A172 (cell line): ENCODE results near the gene VSIG10. TPM values are rescaled to one million over a fixed set of nuclear protein-coding genes. Genes with fewer than 3 reads are reported as not detected.

Source experiments
- DNase-seq: peaks from one replicate; pipeline ENCODE4 v3.0.0-alpha.2; 2015; ENCODE audit warnings: low spot score
- total RNA-seq: library from RNA; depleted of rRNA; stranded (reverse); fragments of >200 nt; shearing (Covaris generic); gene quantifications from 2 replicates; pipeline ENCODE4 v1.2.3, GENCODE V29; 2014

The VSIG10 gene
- total RNA-seq, 1 experiment from 2014 or later = 14.8 TPM

- DNase-seq = peak; percentile 14
Observed at GRCh38 chr12:118060301-118061010, 43.4 kb downstream of the VSIG10 start.

- no peak for DNase-seq
Observed at GRCh38 chr12:118059341-118060191, 44.2 kb downstream of the VSIG10 start.

DNA sequence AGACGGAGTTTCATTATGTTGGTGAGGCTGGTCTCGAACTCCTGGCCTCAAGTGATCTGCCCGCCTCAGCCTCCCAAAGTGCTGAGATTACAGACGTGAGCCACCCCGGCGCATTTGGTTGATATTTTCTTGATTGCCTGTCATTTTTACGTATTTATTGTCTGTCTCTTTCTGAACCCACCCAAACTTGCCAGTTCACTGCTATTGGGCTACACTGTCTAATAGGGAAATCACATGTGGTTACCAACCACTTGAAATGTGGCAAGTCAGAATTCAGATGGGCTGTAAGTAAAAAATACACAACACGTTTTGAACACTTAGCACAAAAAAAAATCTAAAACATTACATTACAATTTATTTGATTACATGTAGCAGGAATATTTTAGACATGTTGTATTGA is 44.9 kb downstream of the VSIG10 start:
- no peak for DNase-seq

- no peak for DNase-seq
Observed at GRCh38 chr12:118058227-118058626, 45.6 kb downstream of the VSIG10 start.

DNA sequence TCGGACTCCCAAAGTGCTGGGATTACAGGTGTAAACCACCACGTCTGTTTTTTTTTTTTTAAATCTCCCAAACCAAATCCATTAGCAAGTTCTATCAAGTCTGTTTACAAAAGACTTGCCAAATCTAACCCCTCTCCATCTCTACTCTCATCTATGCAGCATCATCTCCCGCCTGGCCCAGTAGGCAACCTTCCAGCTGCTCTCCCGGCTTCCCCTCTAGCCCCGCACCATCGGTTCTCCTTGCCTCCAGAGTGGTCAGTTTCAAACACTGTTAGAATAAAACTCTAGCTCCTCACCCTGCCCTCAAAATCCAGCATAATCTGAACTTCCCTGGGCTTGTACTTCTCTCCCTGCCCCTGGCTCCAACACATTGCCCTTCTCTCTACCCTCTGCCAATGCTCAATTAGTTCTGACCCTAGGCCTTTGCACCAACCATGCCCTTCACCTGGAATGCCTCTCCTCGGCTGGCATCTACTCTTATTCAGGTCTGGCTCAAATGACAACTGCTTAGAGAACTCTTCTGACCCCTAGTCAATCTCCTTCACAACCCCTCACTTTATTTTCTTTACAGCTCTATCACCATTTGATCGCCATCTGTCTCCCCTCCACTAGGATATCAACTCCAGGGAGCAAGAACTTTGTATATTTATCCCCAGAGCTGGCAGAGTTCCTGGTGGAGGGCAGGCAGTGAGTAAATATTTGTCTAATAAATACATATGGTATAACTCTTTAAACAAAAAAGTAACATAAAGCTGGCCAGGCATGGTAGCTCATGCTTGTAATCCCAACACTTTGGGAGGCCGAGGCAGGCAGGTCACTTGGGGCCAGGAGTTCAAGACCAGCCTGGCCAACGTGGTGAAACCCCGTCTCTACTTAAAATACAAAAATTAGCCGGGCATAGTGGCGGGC is 47.7 kb downstream of the VSIG10 start:
- no peak for DNase-seq

DNA sequence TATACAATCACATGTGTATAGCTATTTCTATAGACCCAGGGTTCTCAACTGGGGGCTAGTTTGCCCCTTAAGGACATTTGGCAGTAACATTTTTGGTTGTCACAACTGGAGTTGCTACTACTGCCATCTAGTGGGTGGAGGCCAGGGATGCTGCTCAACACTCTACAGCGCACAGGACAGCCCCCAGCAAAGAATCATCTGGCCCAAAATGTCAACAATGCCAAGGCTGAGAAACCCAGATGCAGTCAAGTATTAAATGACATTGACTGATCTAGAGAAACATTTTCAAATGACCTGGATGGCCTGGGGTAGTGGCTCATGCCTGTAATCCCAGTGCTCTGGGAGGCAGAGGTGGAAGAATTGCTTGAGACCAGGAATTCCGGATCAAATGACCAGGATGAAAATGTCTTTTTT is 48.7 kb downstream of the VSIG10 start:
- DNase-seq = peak; percentile 51

- no peak for DNase-seq
Observed at GRCh38 chr12:118053071-118053985, 50.5 kb downstream of the VSIG10 start.

DNA sequence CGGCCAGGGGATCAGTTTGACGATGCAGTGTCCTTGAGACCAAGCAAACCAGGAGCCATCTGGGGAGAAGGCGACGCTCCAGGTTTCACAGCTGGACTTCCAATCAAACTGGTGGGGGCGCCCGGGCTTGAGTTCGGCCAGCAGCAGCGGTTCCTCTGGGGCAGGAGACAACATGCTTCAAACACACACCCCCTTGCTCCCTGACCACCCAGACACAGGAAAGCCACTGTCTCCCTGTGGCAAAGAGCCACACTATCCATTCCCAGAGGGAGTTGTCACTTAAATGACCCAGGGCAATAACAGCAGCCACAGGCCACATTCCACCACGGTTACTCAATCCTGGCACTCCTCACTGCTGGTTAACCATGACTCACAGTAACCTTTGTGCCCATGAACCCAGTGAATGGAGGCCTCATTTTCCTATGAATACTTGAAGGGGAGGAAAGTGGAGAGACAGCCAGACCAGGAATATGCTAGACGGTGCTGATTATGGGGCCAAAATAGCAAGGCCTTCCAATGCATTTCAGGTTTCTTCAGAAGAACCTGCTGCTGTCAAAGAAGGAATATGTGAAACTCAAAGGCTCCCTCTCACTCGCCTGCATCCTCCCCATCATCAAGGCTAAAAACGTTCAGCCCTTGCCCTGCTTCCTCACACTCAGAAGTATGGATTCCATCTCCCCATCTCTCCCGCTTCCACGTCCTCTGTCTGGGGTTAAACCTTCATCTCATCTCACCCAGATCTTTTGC is 51.3 kb downstream of the VSIG10 start:
- DNase-seq = peak; percentile 99

DNA sequence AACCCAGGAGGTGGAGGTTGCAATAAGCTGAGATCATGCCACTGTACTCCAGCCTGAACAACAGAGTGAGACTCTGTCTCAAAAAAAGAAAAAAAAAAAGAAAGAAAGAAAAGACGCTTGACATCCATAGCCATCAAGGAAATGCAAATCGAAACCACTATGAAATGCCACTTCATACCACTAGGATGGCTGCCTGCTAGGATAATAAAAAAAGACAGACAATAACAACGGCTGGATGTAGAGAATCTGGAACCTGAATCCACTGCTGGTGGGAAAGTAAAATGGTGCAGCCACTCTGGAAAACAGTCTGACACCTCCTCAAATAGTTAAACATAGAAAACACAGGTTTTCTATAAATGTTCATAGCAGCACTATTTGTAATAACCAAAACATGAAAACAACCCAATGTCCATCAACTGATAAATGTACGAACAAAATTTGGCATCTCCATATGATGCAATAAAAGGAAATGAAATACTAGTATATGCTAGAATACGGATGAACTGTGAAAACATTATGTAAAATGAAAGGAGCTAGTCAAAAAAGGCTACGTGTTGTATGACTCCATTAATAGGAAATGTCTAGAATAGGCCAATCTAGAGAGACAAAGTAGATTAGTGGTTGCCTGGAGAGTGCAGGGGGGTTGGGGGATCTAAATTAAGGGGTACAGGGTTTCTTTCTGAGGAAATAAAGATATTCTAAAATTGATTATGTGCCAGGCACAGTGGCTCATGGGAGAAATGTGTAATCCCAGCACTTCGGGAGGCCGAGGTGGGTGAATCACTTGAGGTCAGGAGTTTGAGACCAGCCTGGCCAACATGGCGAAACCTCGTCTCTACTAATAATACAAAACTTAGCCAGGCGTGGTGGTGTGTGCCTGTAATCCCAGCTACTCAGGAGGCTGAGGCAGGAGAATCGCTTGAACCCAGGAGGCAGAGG is 52.6 kb downstream of the VSIG10 start:
- DNase-seq = no peak

GRCh38 chr12:118046430-118046829 is 57.4 kb downstream of the VSIG10 start:
- no peak for DNase-seq

DNA sequence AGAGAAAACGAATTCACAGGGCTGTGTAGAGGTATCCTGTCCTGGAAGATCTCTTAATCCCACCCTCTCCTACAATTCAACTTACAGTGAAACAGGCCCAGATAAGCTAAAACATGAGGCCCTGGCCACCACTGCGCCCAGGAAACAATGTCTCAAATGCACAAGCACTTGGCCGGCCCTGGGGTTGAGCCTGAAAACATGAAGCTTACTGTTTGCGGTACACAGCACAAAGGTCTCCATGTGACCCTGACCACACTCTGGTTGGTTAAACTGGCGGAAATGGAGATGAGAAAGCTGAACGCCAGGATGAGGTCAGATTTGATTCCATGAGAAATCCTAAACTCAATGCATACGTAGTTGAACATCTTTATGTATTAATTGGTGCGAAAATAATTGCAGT is 59.2 kb downstream of the VSIG10 start:
- DNase-seq = no peak

- DNase-seq = no peak
Observed at GRCh38 chr12:118044075-118044474, 59.7 kb downstream of the VSIG10 start.

DNA sequence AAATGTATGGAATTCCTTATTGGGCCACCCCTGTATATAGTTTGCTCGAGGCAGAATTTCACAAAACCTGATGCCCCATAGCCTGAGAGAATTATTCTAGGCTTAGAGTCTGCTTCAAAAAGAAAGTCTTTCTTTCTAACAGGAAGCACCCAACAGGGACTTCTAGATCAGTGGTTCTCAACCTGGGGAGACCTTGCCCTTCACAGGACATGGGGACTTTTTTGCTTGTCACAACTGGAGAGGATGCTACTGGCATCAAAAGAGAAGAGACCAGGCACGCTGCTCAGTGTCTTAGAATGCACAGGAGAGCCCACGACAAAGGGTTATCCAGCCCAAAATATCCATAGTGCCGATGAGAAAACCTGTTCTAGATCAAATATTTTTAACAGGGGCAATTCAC is 61.7 kb downstream of the VSIG10 start:
- DNase-seq = no peak

GRCh38 chr12:118038137-118038536 is 65.7 kb downstream of the VSIG10 start:
- no peak for DNase-seq

GRCh38 chr12:118036672-118037411 is 67.0 kb downstream of the VSIG10 start:
- no peak for DNase-seq

GRCh38 chr12:118035190-118036041 is 68.4 kb downstream of the VSIG10 start:
- peak; percentile 52 for DNase-seq

DNA sequence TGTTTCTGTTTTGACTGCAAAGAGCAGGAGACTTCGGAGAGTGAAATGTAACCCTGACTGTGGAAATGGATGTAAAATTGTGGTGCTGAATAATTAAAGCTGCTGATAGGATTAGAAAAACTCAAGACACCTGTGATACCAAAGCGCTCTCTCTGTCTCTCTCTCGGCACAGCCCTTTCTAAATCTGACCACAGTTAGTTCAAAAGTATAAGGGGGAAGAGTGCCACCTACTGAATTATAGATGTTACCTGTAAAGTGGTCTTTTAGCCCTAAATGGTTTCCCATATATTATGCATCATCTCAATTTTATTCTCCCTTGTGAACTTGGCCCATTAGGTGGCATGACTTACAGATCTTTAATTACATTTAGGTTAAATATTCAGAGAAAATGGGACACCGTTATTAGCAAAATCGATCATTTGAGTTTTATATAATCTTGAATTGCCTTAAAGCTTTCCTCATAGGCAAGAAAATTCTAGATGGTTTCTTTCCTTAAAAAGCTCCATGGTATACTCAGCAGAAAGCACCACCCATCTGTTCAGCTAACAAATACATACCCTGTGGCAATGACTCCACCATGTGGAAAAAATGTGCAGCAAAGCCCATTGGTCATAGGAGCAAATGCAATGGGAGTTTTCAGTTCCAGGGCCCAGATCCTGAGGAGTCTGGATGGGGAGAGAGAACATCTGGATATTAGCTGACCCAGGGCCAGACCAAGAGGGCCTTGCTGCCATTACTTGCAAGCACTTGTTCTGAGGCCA is 69.2 kb downstream of the VSIG10 start:
- peak; percentile 45 for DNase-seq
